Fibroblast of lung (primary cell): ENCODE data around the gene CEP41. TPM values are rescaled to one million over a fixed set of nuclear protein-coding genes. Genes with fewer than 3 reads are reported as not detected.
A peak's percentile ranks its signal among the peaks of the same experiment; 100 is the strongest.

Source experiments
- DNase-seq, 2 donors: peaks; one replicate each; pipeline versions ENCODE4 v3.0.0 to v3.0.0-alpha.2; 2010; ENCODE audit warnings: low read depth in 2 of 2
- H2AFZ ChIP-seq: 2 replicates; pipeline ENCODE4 v1.5.1; 2012; ENCODE audit warnings: low read length, control low read depth, inconsistent platforms
- H3K27ac ChIP-seq: 2 replicates; pipeline ENCODE4 v1.5.1; 2011; ENCODE audit warnings: low read length, control low read depth; ENCODE audit not compliant: insufficient read depth
- H3K27me3 ChIP-seq: 2 replicates; pipeline ENCODE4 v1.5.1; 2011; ENCODE audit warnings: mild to moderate bottlenecking, low read length; ENCODE audit not compliant: control insufficient read depth, insufficient read depth
- H3K36me3 ChIP-seq: 2 replicates; pipeline ENCODE4 v1.5.1; 2011; ENCODE audit warnings: low read length; ENCODE audit not compliant: control insufficient read depth, insufficient read depth
- H3K4me1 ChIP-seq: 2 replicates; pipeline ENCODE4 v1.5.1; 2011; ENCODE audit warnings: low read length; ENCODE audit not compliant: control insufficient read depth, insufficient read depth; ENCODE audit errors: extremely low read depth
- H3K4me2 ChIP-seq: 2 replicates; pipeline ENCODE4 v1.5.1; 2011; ENCODE audit warnings: low read length, control low read depth; ENCODE audit not compliant: insufficient read depth; ENCODE audit errors: extremely low read depth
- H3K4me3 ChIP-seq, 4 experiments: fragments of 200-600 bp in 1 of 4; sonication (generic) in 1 of 4; replicated peaks in 1 of 4; 2 replicates each; pipeline ENCODE4 v1.5.1; 2011 to 2016; ENCODE audit warnings: low read length in 4 of 4, low read depth in 3 of 4, mild to moderate bottlenecking in 3 of 4, control low read depth in 2 of 4, inconsistent platforms in 1 of 4, mixed read lengths in 1 of 4; ENCODE audit not compliant: insufficient read depth in 1 of 4; ENCODE audit errors: control extremely low read depth in 1 of 4
- H3K79me2 ChIP-seq: 2 replicates; pipeline ENCODE4 v1.5.1; 2012; ENCODE audit warnings: mild to moderate bottlenecking, low read length, inconsistent platforms; ENCODE audit not compliant: control insufficient read depth, insufficient read depth
- H3K9ac ChIP-seq: 2 replicates; pipeline ENCODE4 v1.5.1; 2011; ENCODE audit warnings: mild to moderate bottlenecking, low read length, control low read depth; ENCODE audit not compliant: insufficient read depth
- H3K9me3 ChIP-seq: 2 replicates; pipeline ENCODE4 v1.5.1; 2012; ENCODE audit warnings: low read depth, low read length; ENCODE audit not compliant: control insufficient read depth, insufficient read depth
- H4K20me1 ChIP-seq: 2 replicates; pipeline ENCODE4 v1.5.1; 2011; ENCODE audit warnings: low read length; ENCODE audit not compliant: control insufficient read depth, insufficient read depth; ENCODE audit errors: extremely low read depth
- EZH2 ChIP-seq: IDR thresholded peaks from 2 replicates; pipeline ENCODE4 v1.5.1; 2012; ENCODE audit warnings: low read length, control low read depth, mild to moderate bottlenecking; ENCODE audit errors: missing control alignments
- polyA plus RNA-seq, 2 donors: library from polyadenylated mRNA; depleted of rRNA in 1 of 2; stranded (reverse) in 1 of 2; unstranded in 1 of 2; fragments of >200 nt; gene quantifications; 2 replicates each; pipeline ENCODE4 v1.2.1, GENCODE V29; 2011 to 2012; ENCODE audit warnings: missing spikeins in 1 of 2
- total RNA-seq: library from RNA; depleted of rRNA; stranded (reverse); fragments of >200 nt; gene quantifications from 2 replicates; pipeline ENCODE4 v1.2.1, GENCODE V29; 2014
- TF ChIP-seq, protein P1 (sequence below), 2 donors: IDR thresholded peaks in 1 of 2; conservative IDR thresholded peaks in 1 of 2; 1 replicate in 1 of 2; 2 replicates in 1 of 2; pipeline ENCODE4 v1.5.1; 2011 to 2012; ENCODE audit warnings: low read length in 2 of 2, control low read depth in 1 of 2, inconsistent platforms in 1 of 2, low read depth in 1 of 2, mild to moderate bottlenecking in 1 of 2

Gene CEP41
- total and polyA plus RNA-seq, 2 donors (not counting 1 experiment from before 2014, with no cell fraction given) = 8.3 to 24.5 TPM

DNA sequence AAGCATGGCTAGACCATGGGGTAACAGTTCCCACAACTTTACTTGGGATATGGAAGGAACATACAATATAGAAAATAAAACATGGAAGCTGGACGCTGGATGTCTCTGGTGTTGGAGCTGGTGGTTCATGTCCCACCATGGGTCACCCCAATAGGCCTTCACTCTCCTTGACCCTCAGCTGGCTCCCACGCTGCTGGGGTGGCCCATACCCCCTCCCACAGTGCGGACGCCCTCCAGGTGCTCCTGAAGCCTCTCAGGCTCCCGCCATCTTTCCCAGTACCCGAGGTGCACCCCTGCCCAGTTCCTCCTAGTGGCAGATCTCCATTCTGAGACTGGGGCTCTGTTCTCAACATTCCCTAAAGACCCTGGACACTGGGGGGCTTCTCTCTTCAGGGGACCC lies 66.3 kb downstream of the CEP41 start:
- H3K9ac ChIP-seq = no peak overlapping the region

DNA sequence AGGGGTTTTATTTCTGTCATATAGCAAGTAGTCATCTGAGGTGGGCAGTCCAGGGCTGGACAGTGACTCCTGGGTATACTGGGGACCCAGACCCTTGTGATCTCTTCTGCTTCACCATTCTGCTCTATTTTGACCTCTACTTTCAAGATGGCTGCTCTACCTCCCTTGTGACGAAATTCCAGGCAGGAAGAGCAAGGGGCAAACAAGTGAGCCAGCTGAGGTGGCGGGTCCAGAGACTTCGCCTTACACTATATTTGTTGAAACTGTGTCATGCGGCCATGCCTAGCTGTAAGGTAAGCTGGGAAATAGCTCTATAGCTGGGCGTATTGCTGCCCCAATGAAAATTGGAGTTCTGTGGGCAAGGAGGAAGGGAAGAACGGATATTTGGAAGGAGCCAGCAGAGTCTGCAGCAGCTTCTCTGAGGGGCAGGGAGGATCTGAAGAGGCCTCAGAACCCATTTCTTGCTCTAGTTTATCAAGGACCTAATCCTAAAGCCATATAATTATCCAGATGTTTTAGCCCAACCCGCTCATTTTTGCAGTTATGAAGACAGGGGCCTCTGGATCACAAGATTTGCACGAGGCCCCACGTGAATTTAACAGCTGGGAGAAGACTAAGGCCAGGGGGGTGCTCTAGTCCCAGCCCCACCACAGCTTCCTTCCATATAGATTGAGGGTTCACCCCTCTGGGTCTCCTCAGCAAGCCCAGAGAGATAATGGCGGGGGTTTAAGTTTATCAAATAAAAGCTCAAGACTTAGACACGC lies 68.2 kb downstream of the CEP41 start:
- Histone ChIP-seq H3K4me2 (no peak overlapping the region), H3K36me3 (no peaks in the 10 kb centered on the region), H3K9me3 (no peaks in the 10 kb centered on the region), H4K20me1 (no peaks in the 10 kb centered on the region), H3K79me2 (no peaks in the 10 kb centered on the region), H3K27ac (peak overlapping the region; percentile 97), H2AFZ (no peak overlapping the region), H3K4me3 (no peak overlapping the region), H3K4me1 (peaks cover 40% of the 10 kb centered on the region), H3K9ac (no peak overlapping the region), H3K27me3 (no peaks in the 10 kb centered on the region)
- peak in 1 of 2 donors; percentile 46 for DNase-seq
- TF ChIP-seq, protein P1, sequence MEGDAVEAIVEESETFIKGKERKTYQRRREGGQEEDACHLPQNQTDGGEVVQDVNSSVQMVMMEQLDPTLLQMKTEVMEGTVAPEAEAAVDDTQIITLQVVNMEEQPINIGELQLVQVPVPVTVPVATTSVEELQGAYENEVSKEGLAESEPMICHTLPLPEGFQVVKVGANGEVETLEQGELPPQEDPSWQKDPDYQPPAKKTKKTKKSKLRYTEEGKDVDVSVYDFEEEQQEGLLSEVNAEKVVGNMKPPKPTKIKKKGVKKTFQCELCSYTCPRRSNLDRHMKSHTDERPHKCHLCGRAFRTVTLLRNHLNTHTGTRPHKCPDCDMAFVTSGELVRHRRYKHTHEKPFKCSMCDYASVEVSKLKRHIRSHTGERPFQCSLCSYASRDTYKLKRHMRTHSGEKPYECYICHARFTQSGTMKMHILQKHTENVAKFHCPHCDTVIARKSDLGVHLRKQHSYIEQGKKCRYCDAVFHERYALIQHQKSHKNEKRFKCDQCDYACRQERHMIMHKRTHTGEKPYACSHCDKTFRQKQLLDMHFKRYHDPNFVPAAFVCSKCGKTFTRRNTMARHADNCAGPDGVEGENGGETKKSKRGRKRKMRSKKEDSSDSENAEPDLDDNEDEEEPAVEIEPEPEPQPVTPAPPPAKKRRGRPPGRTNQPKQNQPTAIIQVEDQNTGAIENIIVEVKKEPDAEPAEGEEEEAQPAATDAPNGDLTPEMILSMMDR (conservative IDR thresholded peaks at IDR 0.05 in 1 of 2, IDR thresholded peaks at IDR 0.05 in 1 of 2; ENCODE audit: low read depth in 1 of 2, low read length in 2 of 2) = no peak
- no peak for TF ChIP-seq EZH2

More for the DNA sequence above, 66.3 kb downstream of the CEP41 start:
- no peaks in the 10 kb centered on the region for H4K20me1 ChIP-seq
- no peaks in the 10 kb centered on the region for H3K36me3 ChIP-seq
- no peak for DNase-seq
- no peak overlapping the region for H2AFZ ChIP-seq
- TF ChIP-seq EZH2 = no peak
- TF ChIP-seq, protein P1 (conservative IDR thresholded peaks at IDR 0.05 in 1 of 2, IDR thresholded peaks at IDR 0.05 in 1 of 2; ENCODE audit: low read depth in 1 of 2, low read length in 2 of 2) = no peak
- H3K27ac ChIP-seq = peak overlapping the region; percentile 97
- H3K4me3 ChIP-seq = no peak overlapping the region
- no peaks in the 10 kb centered on the region for H3K9me3 ChIP-seq
- H3K4me2 ChIP-seq = no peak overlapping the region
- H3K27me3 ChIP-seq = no peaks in the 10 kb centered on the region
- peaks cover 28% of the 10 kb centered on the region for H3K4me1 ChIP-seq
- H3K79me2 ChIP-seq = no peaks in the 10 kb centered on the region

DNA sequence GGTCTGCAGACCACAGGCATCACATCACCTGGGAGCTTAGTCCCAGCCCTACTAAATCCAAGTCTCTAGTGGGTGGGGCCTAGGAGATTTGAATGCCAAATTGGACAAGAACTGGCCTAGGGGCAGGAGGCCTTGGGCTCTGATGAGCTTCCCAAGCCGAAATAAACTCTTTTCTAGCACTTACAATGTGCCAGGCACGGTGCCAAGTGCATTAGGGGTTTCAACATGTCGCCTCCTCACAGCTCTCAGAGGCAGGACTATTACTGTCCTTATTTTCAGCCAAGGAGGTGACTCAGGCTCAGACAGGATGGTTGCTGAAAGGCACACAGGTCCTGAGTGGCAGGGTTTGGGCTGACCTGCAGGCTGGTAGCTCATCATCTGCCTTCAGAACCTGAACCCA lies 69.8 kb downstream of the CEP41 start:
- peak overlapping the region; percentile 37 for H3K27ac ChIP-seq
- no peaks in the 10 kb centered on the region for H3K9me3 ChIP-seq
- H3K9ac ChIP-seq = no peak overlapping the region
- TF ChIP-seq, protein P1 (conservative IDR thresholded peaks at IDR 0.05 in 1 of 2, IDR thresholded peaks at IDR 0.05 in 1 of 2; ENCODE audit: low read depth in 1 of 2, low read length in 2 of 2) = no peak
- no peak for TF ChIP-seq EZH2
- peaks cover 51% of the 10 kb centered on the region for H3K4me1 ChIP-seq
- DNase-seq = peak; percentile 45 to 72
- H2AFZ ChIP-seq = no peak overlapping the region
- H3K36me3 ChIP-seq = no peaks in the 10 kb centered on the region
- H3K4me3 ChIP-seq = no peak overlapping the region
- H4K20me1 ChIP-seq = no peaks in the 10 kb centered on the region
- H3K4me2 ChIP-seq = no peak overlapping the region
- H3K27me3 ChIP-seq = no peaks in the 10 kb centered on the region
- H3K79me2 ChIP-seq = no peaks in the 10 kb centered on the region
